Measurements from ENCODE around the gene CCL17. TPM values are rescaled to one million over a fixed set of nuclear protein-coding genes. Genes with fewer than 3 reads are reported as not detected.

The CCL17 gene
- total RNA-seq, result not detected in 2 replicates

GRCh38 chr16:57403965-57404817, at the start of gene CCL17:
Gene CCL17, plus strand, starts transcription at chr16:57404767. Its CDS starts 9,166 bp downstream, at chr16:57413933.

GRCh38 chr16:57358527-57359095, 46.0 kb upstream of the CCL17 start, which contains the start of gene CCL22:
Gene CCL22, plus strand, starts transcription at chr16:57358783. Its CDS starts 34 bp downstream, at chr16:57358817.

GRCh38 chr16:57372372-57373116, 32.0 kb upstream of the CCL17 start, which contains the start of gene CX3CL1:
Gene CX3CL1, plus strand, starts transcription at chr16:57372490. Its CDS starts 79 bp downstream, at chr16:57372569.

GRCh38 chr16:57447186-57447962, 42.8 kb downstream of the CCL17 start, which contains the start of the genes CIAPIN1 and COQ9:
Gene CIAPIN1, minus strand, starts transcription at chr16:57447385. Its CDS starts 6,457 bp downstream, at chr16:57440928.
Gene COQ9, plus strand, starts transcription at chr16:57447479. Its CDS starts 27 bp downstream, at chr16:57447506.

GRCh38 chr16:57462209-57462977, 57.8 kb downstream of the CCL17 start, which contains the start of gene POLR2C:
Gene POLR2C, plus strand, starts transcription at chr16:57462679. Its CDS starts 46 bp downstream, at chr16:57462725.

Other genes starting within 250 kb of the CCL17 start
- gene PSME3IP1, start 218.7 kb upstream of the CCL17 start, total RNA-seq, result 60.4 and 88.8 TPM in 2 replicates
- gene RSPRY1, start 218.4 kb upstream of the CCL17 start, total RNA-seq, result 22.9 and 25.3 TPM in 2 replicates
- 71.2 and 72.5 TPM in 2 replicates for gene ARL2BP, start 159.5 kb upstream of the CCL17 start, total RNA-seq
- 0.15 TPM in 1 of 2 replicates, not detected in the other for gene PLLP, start 120.1 kb upstream of the CCL17 start, total RNA-seq
- gene CCL22, start 46.0 kb upstream of the CCL17 start, total RNA-seq, result not detected in 2 replicates
- 0.17 TPM in 1 of 2 replicates, not detected in the other for gene CX3CL1, start 32.3 kb upstream of the CCL17 start, total RNA-seq
- 29.0 and 35.3 TPM in 2 replicates for gene CIAPIN1, start 42.6 kb downstream of the CCL17 start, total RNA-seq
- gene COQ9, start 42.7 kb downstream of the CCL17 start, total RNA-seq, result 35.7 and 41.9 TPM in 2 replicates
- gene POLR2C, start 57.9 kb downstream of the CCL17 start, total RNA-seq, result 91.3 and 92.8 TPM in 2 replicates
- gene DOK4, start 81.7 kb downstream of the CCL17 start, total RNA-seq, result 18.2 and 19.6 TPM in 2 replicates
- 9.1 and 10.9 TPM in 2 replicates for gene CCDC102A, start 131.8 kb downstream of the CCL17 start, total RNA-seq
- gene ADGRG5, start 137.9 kb downstream of the CCL17 start, total RNA-seq, result not detected in 2 replicates
- gene ADGRG1, start 223.9 kb downstream of the CCL17 start, total RNA-seq, result 1.8 TPM in 2 replicates